ENCODE results near the gene SEC24A.
"Not testable (repeated sequence)": the region's sequence is repeated elsewhere in the genome, so short reads cannot be mapped to it uniquely, and the experiment has no call there.

SEC24A gene

GRCh38 chr5:134625559-134625958, 23.0 kb upstream of the SEC24A start:
- H3K4me1 ChIP-seq (ENCODE audit: control insufficient read depth, insufficient read depth, low read length) = no peaks in the 10 kb centered on the region

GRCh38 chr5:134626369-134627014, 22.1 kb upstream of the SEC24A start:
- H3K27ac ChIP-seq (ENCODE audit: low read depth, low read length) = no peak overlapping the region
- no peak overlapping the region for H3K4me3 ChIP-seq (ENCODE audit: low read length)
- peaks cover under 1% of the 10 kb centered on the region for H3K4me1 ChIP-seq (ENCODE audit: control insufficient read depth, insufficient read depth, low read length)
- H3K9ac ChIP-seq (ENCODE audit: low read length) = no peak overlapping the region
- H3K36me3 ChIP-seq (ENCODE audit: control insufficient read depth, insufficient read depth, low read length) = peaks cover 2% of the 10 kb centered on the region
- no peaks in the 10 kb centered on the region for H3K27me3 ChIP-seq (ENCODE audit: control insufficient read depth, insufficient read depth, low read length)

More at GRCh38 chr5:134625559-134625958, 23.0 kb upstream of the SEC24A start:
- Histone ChIP-seq H3K9ac (ENCODE audit: low read length) (no peak overlapping the region), H3K27ac (ENCODE audit: low read depth, low read length) (no peak overlapping the region), H3K27me3 (ENCODE audit: control insufficient read depth, insufficient read depth, low read length) (no peaks in the 10 kb centered on the region), H3K36me3 (ENCODE audit: control insufficient read depth, insufficient read depth, low read length) (peaks cover 4% of the 10 kb centered on the region), H3K4me3 (ENCODE audit: low read length) (no peak overlapping the region)

- H3K4me1 ChIP-seq (ENCODE audit: control insufficient read depth, insufficient read depth, low read length) = peaks cover 3% of the 10 kb centered on the region
- H3K27me3 ChIP-seq (ENCODE audit: control insufficient read depth, insufficient read depth, low read length) = no peaks in the 10 kb centered on the region
- no peaks in the 10 kb centered on the region for H3K36me3 ChIP-seq (ENCODE audit: control insufficient read depth, insufficient read depth, low read length)
- H3K27ac ChIP-seq (ENCODE audit: low read depth, low read length) = no peak overlapping the region
- H3K4me3 ChIP-seq (ENCODE audit: low read length) = no peak overlapping the region
- no peak overlapping the region for H3K9ac ChIP-seq (ENCODE audit: low read length)
Measured at GRCh38 chr5:134634227-134634626, 14.4 kb upstream of the SEC24A start.

GRCh38 chr5:134635366-134635765, 13.2 kb upstream of the SEC24A start:
- not testable (repeated sequence) for H3K36me3 ChIP-seq (ENCODE audit: control insufficient read depth, insufficient read depth, low read length); H3K4me3 ChIP-seq (ENCODE audit: low read length); H3K4me1 ChIP-seq (ENCODE audit: control insufficient read depth, insufficient read depth, low read length); H3K9ac ChIP-seq (ENCODE audit: low read length); H3K27me3 ChIP-seq (ENCODE audit: control insufficient read depth, insufficient read depth, low read length); H3K27ac ChIP-seq (ENCODE audit: low read depth, low read length)

- Histone ChIP-seq H3K27ac (ENCODE audit: low read depth, low read length) (no peak overlapping the region), H3K4me1 (ENCODE audit: control insufficient read depth, insufficient read depth, low read length) (no peaks in the 10 kb centered on the region), H3K4me3 (ENCODE audit: low read length) (no peak overlapping the region), H3K36me3 (ENCODE audit: control insufficient read depth, insufficient read depth, low read length) (no peaks in the 10 kb centered on the region), H3K9ac (ENCODE audit: low read length) (no peak overlapping the region), H3K27me3 (ENCODE audit: control insufficient read depth, insufficient read depth, low read length) (no peaks in the 10 kb centered on the region)
Measured at GRCh38 chr5:134637116-134637721, 11.4 kb upstream of the SEC24A start.

GRCh38 chr5:134638760-134639201, 9.8 kb upstream of the SEC24A start:
- no peak overlapping the region for H3K27ac ChIP-seq (ENCODE audit: low read depth, low read length)
- H3K4me3 ChIP-seq (ENCODE audit: low read length) = no peak overlapping the region
- no peaks in the 10 kb centered on the region for H3K27me3 ChIP-seq (ENCODE audit: control insufficient read depth, insufficient read depth, low read length)
- H3K9ac ChIP-seq (ENCODE audit: low read length) = no peak overlapping the region
- H3K36me3 ChIP-seq (ENCODE audit: control insufficient read depth, insufficient read depth, low read length) = no peaks in the 10 kb centered on the region
- H3K4me1 ChIP-seq (ENCODE audit: control insufficient read depth, insufficient read depth, low read length) = no peaks in the 10 kb centered on the region

- Histone ChIP-seq H3K4me3 (ENCODE audit: low read length) (no peak overlapping the region), H3K27ac (ENCODE audit: low read depth, low read length) (no peak overlapping the region), H3K27me3 (ENCODE audit: control insufficient read depth, insufficient read depth, low read length) (no peaks in the 10 kb centered on the region), H3K9ac (ENCODE audit: low read length) (no peak overlapping the region), H3K4me1 (ENCODE audit: control insufficient read depth, insufficient read depth, low read length) (peaks cover 3% of the 10 kb centered on the region), H3K36me3 (ENCODE audit: control insufficient read depth, insufficient read depth, low read length) (no peaks in the 10 kb centered on the region)
Measured at GRCh38 chr5:134642931-134643530, 5.6 kb upstream of the SEC24A start.

GRCh38 chr5:134647750-134648424, 698 bp upstream of the SEC24A start:
- H3K36me3 ChIP-seq (ENCODE audit: control insufficient read depth, insufficient read depth, low read length) = no peaks in the 10 kb centered on the region
- peaks cover 7% of the 10 kb centered on the region for H3K4me1 ChIP-seq (ENCODE audit: control insufficient read depth, insufficient read depth, low read length)
- peak overlapping the region; percentile 99 for H3K4me3 ChIP-seq (ENCODE audit: low read length)
- H3K9ac ChIP-seq (ENCODE audit: low read length) = peak overlapping the region; percentile 99
- no peaks in the 10 kb centered on the region for H3K27me3 ChIP-seq (ENCODE audit: control insufficient read depth, insufficient read depth, low read length)
- H3K27ac ChIP-seq (ENCODE audit: low read depth, low read length) = peak overlapping the region; percentile 94

GRCh38 chr5:134649163-134649835, 714 bp downstream of the SEC24A start:
- peaks cover 7% of the 10 kb centered on the region for H3K4me1 ChIP-seq (ENCODE audit: control insufficient read depth, insufficient read depth, low read length)
- peak overlapping the region; percentile 99 for H3K9ac ChIP-seq (ENCODE audit: low read length)
- H3K27ac ChIP-seq (ENCODE audit: low read depth, low read length) = peak overlapping the region; percentile 94
- H3K36me3 ChIP-seq (ENCODE audit: control insufficient read depth, insufficient read depth, low read length) = no peaks in the 10 kb centered on the region
- peak overlapping the region; percentile 99 for H3K4me3 ChIP-seq (ENCODE audit: low read length)
- no peaks in the 10 kb centered on the region for H3K27me3 ChIP-seq (ENCODE audit: control insufficient read depth, insufficient read depth, low read length)

GRCh38 chr5:134650660-134651059, 2.1 kb downstream of the SEC24A start:
- H3K9ac ChIP-seq (ENCODE audit: low read length); H3K36me3 ChIP-seq (ENCODE audit: control insufficient read depth, insufficient read depth, low read length); H3K27ac ChIP-seq (ENCODE audit: low read depth, low read length); H3K27me3 ChIP-seq (ENCODE audit: control insufficient read depth, insufficient read depth, low read length); H3K4me3 ChIP-seq (ENCODE audit: low read length); H3K4me1 ChIP-seq (ENCODE audit: control insufficient read depth, insufficient read depth, low read length): not testable (repeated sequence)

- H3K9ac ChIP-seq (ENCODE audit: low read length) = no peak overlapping the region
- H3K36me3 ChIP-seq (ENCODE audit: control insufficient read depth, insufficient read depth, low read length) = no peaks in the 10 kb centered on the region
- H3K27me3 ChIP-seq (ENCODE audit: control insufficient read depth, insufficient read depth, low read length) = no peaks in the 10 kb centered on the region
- H3K4me1 ChIP-seq (ENCODE audit: control insufficient read depth, insufficient read depth, low read length) = peaks cover 7% of the 10 kb centered on the region
- no peak overlapping the region for H3K4me3 ChIP-seq (ENCODE audit: low read length)
- no peak overlapping the region for H3K27ac ChIP-seq (ENCODE audit: low read depth, low read length)
Measured at GRCh38 chr5:134651531-134651930, 2.9 kb downstream of the SEC24A start.

GRCh38 chr5:134656690-134657089, 8.1 kb downstream of the SEC24A start:
- Histone ChIP-seq H3K4me1 (ENCODE audit: control insufficient read depth, insufficient read depth, low read length) (no peaks in the 10 kb centered on the region), H3K9ac (ENCODE audit: low read length) (no peak overlapping the region), H3K4me3 (ENCODE audit: low read length) (no peak overlapping the region), H3K27ac (ENCODE audit: low read depth, low read length) (no peak overlapping the region), H3K36me3 (ENCODE audit: control insufficient read depth, insufficient read depth, low read length) (peaks cover 2% of the 10 kb centered on the region), H3K27me3 (ENCODE audit: control insufficient read depth, insufficient read depth, low read length) (no peaks in the 10 kb centered on the region)
